HCT116 (cell line): ENCODE results near the gene P4HA2. TPM values are rescaled to one million over a fixed set of nuclear protein-coding genes. Genes with fewer than 3 reads are reported as not detected.

Source experiments
- EZH2phosphoT487 ChIP-seq: fragments of 200-600 bp; IDR thresholded peaks from 2 replicates; pipeline ENCODE4 v1.6.1; 2018; ENCODE audit warnings: antibody characterized with exemption, borderline replicate concordance
- FOSL1 ChIP-seq: IDR thresholded peaks from 2 replicates; pipeline ENCODE4 v1.6.1; 2012; ENCODE audit warnings: low read depth
- JUND ChIP-seq: IDR thresholded peaks from 2 replicates; pipeline ENCODE4 v1.6.1; 2012
- RAD21 ChIP-seq: IDR thresholded peaks from 2 replicates; pipeline ENCODE4 v1.6.1; 2012; ENCODE audit warnings: low read depth, mild to moderate bottlenecking
- REST ChIP-seq: IDR thresholded peaks from 2 replicates; pipeline ENCODE4 v1.6.1; 2012; ENCODE audit warnings: low read depth
- SP1 ChIP-seq: IDR thresholded peaks from 2 replicates; pipeline ENCODE4 v1.6.1; 2012; ENCODE audit warnings: low read depth
- SRF ChIP-seq: IDR thresholded peaks from 2 replicates; pipeline ENCODE4 v1.6.1; 2012; ENCODE audit warnings: low read depth
- ZBTB33 ChIP-seq: IDR thresholded peaks from 2 replicates; pipeline ENCODE4 v1.6.1; 2011; ENCODE audit warnings: mild to moderate bottlenecking, low read length, moderate library complexity; ENCODE audit not compliant: insufficient replicate concordance; ENCODE audit errors: extremely low read depth
- total RNA-seq: library from RNA; stranded (reverse); gene quantifications from one replicate; pipeline ENCODE4 v1.2.1, GENCODE V29; 2021; ENCODE audit not compliant: unreplicated experiment

The P4HA2 gene
- total RNA-seq, 1 experiment from 2014 or later = 29.0 TPM

GRCh38 chr5:132238901-132239500 is 11.3 kb upstream of the P4HA2 start (continued):
- no peak for TF ChIP-seq REST
- TF ChIP-seq RAD21 = no peak
- TF ChIP-seq SP1 = no peak
- no peak for TF ChIP-seq ZBTB33
- TF ChIP-seq JUND = no peak
- TF ChIP-seq SRF = no peak
- no peak for TF ChIP-seq EZH2phosphoT487
- no peak for TF ChIP-seq FOSL1
